GM18502 (cell line): ENCODE data around the gene BRSK2.
"Not testable (repeated sequence)": the region's sequence is repeated elsewhere in the genome, so short reads cannot be mapped to it uniquely, and the experiment has no call there.

Source experiments
- ATAC-seq: cut with Tn5 transposase; IDR thresholded peaks from one replicate; pipeline ENCODE4 v1.9.1; 2021; ENCODE audit warnings: mild to moderate bottlenecking; ENCODE audit not compliant: unreplicated experiment, poor library complexity

Gene BRSK2

GRCh38 chr11:1353383-1354124, 36.2 kb upstream of the BRSK2 start:
- no peak for ATAC-seq

- ATAC-seq, result no peak
Observed at GRCh38 chr11:1354125-1354938, 35.4 kb upstream of the BRSK2 start.

- no peak for ATAC-seq
Observed at GRCh38 chr11:1356007-1356435, 33.7 kb upstream of the BRSK2 start.

- no peak for ATAC-seq
Observed at GRCh38 chr11:1356478-1356960, 33.2 kb upstream of the BRSK2 start.

GRCh38 chr11:1358286-1358685, 31.4 kb upstream of the BRSK2 start:
- ATAC-seq, result no peak

- ATAC-seq, result not testable (repeated sequence)
Observed at GRCh38 chr11:1358931-1359330, 30.8 kb upstream of the BRSK2 start.

- ATAC-seq, result no peak
Observed at GRCh38 chr11:1359556-1359955, 30.2 kb upstream of the BRSK2 start.

- no peak for ATAC-seq
Observed at GRCh38 chr11:1360181-1360834, 29.4 kb upstream of the BRSK2 start.

GRCh38 chr11:1360835-1361357, 28.8 kb upstream of the BRSK2 start:
- no peak for ATAC-seq

- ATAC-seq, result no peak
Observed at GRCh38 chr11:1361882-1362281, 27.9 kb upstream of the BRSK2 start.

- no peak for ATAC-seq
Observed at GRCh38 chr11:1367721-1368120, 22.0 kb upstream of the BRSK2 start.

GRCh38 chr11:1368216-1368615, 21.5 kb upstream of the BRSK2 start:
- no peak for ATAC-seq

- no peak for ATAC-seq
Observed at GRCh38 chr11:1368966-1369365, 20.8 kb upstream of the BRSK2 start.

GRCh38 chr11:1369371-1370005, 20.2 kb upstream of the BRSK2 start:
- ATAC-seq, result no peak

GRCh38 chr11:1370186-1371025, 19.3 kb upstream of the BRSK2 start:
- no peak for ATAC-seq

GRCh38 chr11:1371026-1371325, 18.8 kb upstream of the BRSK2 start:
- ATAC-seq, result no peak

GRCh38 chr11:1371377-1371776, 18.4 kb upstream of the BRSK2 start:
- no peak for ATAC-seq

- no peak for ATAC-seq
Observed at GRCh38 chr11:1371836-1372465, 17.8 kb upstream of the BRSK2 start.

GRCh38 chr11:1372660-1373059, 17.1 kb upstream of the BRSK2 start:
- no peak for ATAC-seq
